Endothelial cell of umbilical vein (primary cell): Measurements from ENCODE around the gene CCDC146. TPM values are rescaled to one million over a fixed set of nuclear protein-coding genes. Genes with fewer than 3 reads are reported as not detected.
"Not testable (repeated sequence)": the region's sequence is repeated elsewhere in the genome, so short reads cannot be mapped to it uniquely, and the experiment has no call there.

ENCODE experiments used
- BruUV-seq: library from RNA; stranded (reverse); fragments of 400-500 nt; replicated peaks from 2 replicates; lab custom pipeline; 2021; lab: Mats Ljungman, UMichigan
- CTCF ChIA-PET: fragments of 300-600, 350-600 bp; sonication (Branson Sonifier 250); formaldehyde crosslinking; loops from one replicate; lab custom pipeline; 2021; ENCODE audit warnings: antibody characterized with exemption, inconsistent platforms; lab: Charles Lee
- POLR2A ChIA-PET: fragments of 300-600, 350-600 bp; sonication (Branson Sonifier 250); formaldehyde crosslinking; loops from one replicate; lab custom pipeline; 2021; ENCODE audit warnings: antibody characterized with exemption, inconsistent platforms; lab: Charles Lee
- DNase-seq: peaks from one replicate; pipeline ENCODE4 v3.0.0-alpha.2; 2011; ENCODE audit warnings: low read depth, low spot score
- FAIRE-seq: peaks from 2 replicates; lab custom pipeline; 2011; peaks lifted over from hg19 to GRCh38; lab: Jason Lieb, UNC
- H2AFZ ChIP-seq: 2 replicates; pipeline ENCODE4 v1.6.0; 2012; ENCODE audit warnings: low read depth, low read length, control low read depth, inconsistent platforms
- H3K27ac ChIP-seq: 2 replicates; pipeline ENCODE4 v1.5.1; 2011; ENCODE audit warnings: low read depth, mild to moderate bottlenecking, control low read depth, low read length, moderate library complexity; ENCODE audit not compliant: insufficient read depth
- H3K27me3 ChIP-seq, 2 experiments: 2 replicates each; pipeline versions ENCODE4 v1.6.0 to v1.6.1; 2011; ENCODE audit warnings: low read length in 2 of 2, mixed read lengths in 1 of 2; ENCODE audit not compliant: control insufficient read depth in 2 of 2, insufficient read depth in 2 of 2
- H3K36me3 ChIP-seq, 2 experiments: 2 replicates in 1 of 2; 3 replicates in 1 of 2; pipeline ENCODE4 v1.5.1; 2011; ENCODE audit warnings: low read length in 2 of 2, mild to moderate bottlenecking in 1 of 2, moderate library complexity in 1 of 2; ENCODE audit not compliant: control insufficient read depth in 2 of 2, insufficient read depth in 2 of 2; ENCODE audit errors: extremely low read depth in 1 of 2
- H3K4me1 ChIP-seq: 3 replicates; pipeline ENCODE4 v1.5.1; 2011; ENCODE audit warnings: mild to moderate bottlenecking, low read length; ENCODE audit not compliant: control insufficient read depth, insufficient read depth; ENCODE audit errors: extremely low read depth
- H3K4me2 ChIP-seq: 2 replicates; pipeline ENCODE4 v1.6.1; 2011; ENCODE audit warnings: low read length, control low read depth, mixed read lengths; ENCODE audit not compliant: insufficient read depth
- H3K4me3 ChIP-seq, 3 experiments: fragments of 200-600 bp in 1 of 3; sonication (generic), shearing (Covaris generic) in 1 of 3; replicated peaks in 1 of 3; 2 replicates each; pipeline ENCODE4 v1.5.1; 2011 to 2016; ENCODE audit warnings: control low read depth in 3 of 3, low read length in 3 of 3, mild to moderate bottlenecking in 2 of 3, inconsistent platforms in 1 of 3, low read depth in 1 of 3, moderate library complexity in 1 of 3; ENCODE audit not compliant: insufficient read depth in 1 of 3
- H3K79me2 ChIP-seq: 2 replicates; pipeline ENCODE4 v1.6.0; 2012; ENCODE audit warnings: low read length, inconsistent platforms; ENCODE audit not compliant: control insufficient read depth, insufficient read depth
- H3K9ac ChIP-seq: replicated peaks from 2 replicates; pipeline ENCODE3; 2011; ENCODE audit warnings: low read length, control low read depth; ENCODE audit not compliant: insufficient read depth; ENCODE audit errors: extremely low read depth
- H3K9me1 ChIP-seq: replicated peaks from 3 replicates; pipeline ENCODE4 v1.6.0; 2011; ENCODE audit warnings: mild to moderate bottlenecking, low read length; ENCODE audit not compliant: control insufficient read depth, insufficient read depth; ENCODE audit errors: extremely low read depth
- H3K9me3 ChIP-seq: replicated peaks from 2 replicates; pipeline ENCODE4 v1.5.1; 2012; ENCODE audit warnings: low read length, inconsistent platforms; ENCODE audit not compliant: control insufficient read depth, insufficient read depth
- H4K20me1 ChIP-seq: replicated peaks from 2 replicates; pipeline ENCODE3; 2011; ENCODE audit warnings: mild to moderate bottlenecking, low read length; ENCODE audit not compliant: control insufficient read depth, insufficient read depth; ENCODE audit errors: extremely low read depth
- dilution Hi-C: fragments of 300-500 bp; cut with MboI; formaldehyde crosslinking; loops from one replicate; pipeline ENCODE4 v1.15.0; 2019; ENCODE audit warnings: low sequenced_read_pairs; ENCODE audit not compliant: extremely low pct_ligation_motif_present
- intact Hi-C: fragments of 100-400 bp; cut with micrococcal nuclease; formaldehyde crosslinking; loops from one replicate; pipeline ENCODE4 v1.10.0; 2022
- polyA plus RNA-seq, 4 experiments: library from polyadenylated mRNA; depleted of rRNA in 3 of 4; stranded (reverse) in 3 of 4; unstranded in 1 of 4; fragments of >200 nt; gene quantifications; 2 replicates each; pipeline versions ENCODE4 v1.2.1 to v1.2.3, GENCODE V29; 2011 to 2012; ENCODE audit warnings: missing spikeins in 1 of 4
- total RNA-seq: library from RNA; stranded (reverse); gene quantifications from 2 replicates; pipeline ENCODE4 v1.2.3, GENCODE V29; 2021

The CCDC146 gene
- total and polyA plus RNA-seq, 2 donors (not counting 3 experiments of a cell fraction or from before 2014, with no cell fraction given), result 0.65 to 2.2 TPM

- H3K4me2 ChIP-seq, BruUV-seq: not testable (repeated sequence)
Measured at GRCh38 chr7:77155601-77156377, 33.4 kb downstream of the CCDC146 start.

GRCh38 chr7:77157034-77157433 is 34.6 kb downstream of the CCDC146 start:
- H3K4me3 ChIP-seq, H2AFZ ChIP-seq, H3K9me1 ChIP-seq, H4K20me1 ChIP-seq, POLR2A ChIA-PET, H3K4me1 ChIP-seq, H3K27me3 ChIP-seq, H3K36me3 ChIP-seq, dilution Hi-C loops, CTCF ChIA-PET, FAIRE-seq, H3K9ac ChIP-seq, H3K79me2 ChIP-seq, DNase-seq, H3K27ac ChIP-seq, intact Hi-C loops, H3K9me3 ChIP-seq, BruUV-seq, H3K4me2 ChIP-seq: not testable (repeated sequence)

More at GRCh38 chr7:77155601-77156377, 33.4 kb downstream of the CCDC146 start:
- H3K9ac ChIP-seq, H3K4me1 ChIP-seq, H3K36me3 ChIP-seq, CTCF ChIA-PET, POLR2A ChIA-PET, H3K4me3 ChIP-seq, H3K9me1 ChIP-seq, H3K27me3 ChIP-seq, DNase-seq, FAIRE-seq, H3K27ac ChIP-seq, H4K20me1 ChIP-seq, H2AFZ ChIP-seq, H3K9me3 ChIP-seq, dilution Hi-C loops, intact Hi-C loops, H3K79me2 ChIP-seq: not testable (repeated sequence)
